Colonic mucosa (tissue), 4 donors: ENCODE measurements around the gene WDR77. TPM values are rescaled to one million over a fixed set of nuclear protein-coding genes. Genes with fewer than 3 reads are reported as not detected.

Source experiments
- DNase-seq: peaks from one replicate; pipeline ENCODE4 v3.0.0-alpha.2; 2020
- H3K27ac ChIP-seq: fragments of 200-600 bp; one replicate; pipeline ENCODE4 v1.8.0; 2021
- H3K27me3 ChIP-seq: fragments of 200-600 bp; one replicate; pipeline ENCODE4 v1.8.0; 2021
- H3K36me3 ChIP-seq: fragments of 200-600 bp; one replicate; pipeline ENCODE4 v1.8.0; 2021
- H3K4me1 ChIP-seq: fragments of 200-600 bp; one replicate; pipeline ENCODE4 v1.8.0; 2021; ENCODE audit warnings: mild to moderate bottlenecking
- H3K4me3 ChIP-seq: fragments of 200-600 bp; one replicate; pipeline ENCODE4 v1.8.0; 2021
- H3K9ac ChIP-seq, 2 donors: one replicate each; pipeline ENCODE4 v1.7.0; 2013; ENCODE audit warnings: control low read depth in 2 of 2, low read depth in 2 of 2, low read length in 2 of 2
- H3K9me3 ChIP-seq: fragments of 200-600 bp; one replicate; pipeline ENCODE4 v1.8.0; 2021
- CTCF ChIP-seq: fragments of 200-600 bp; IDR thresholded peaks from one replicate; pipeline ENCODE4 v1.8.0; 2022; ENCODE audit warnings: antibody characterized with exemption, mild to moderate bottlenecking
- intact Hi-C: fragments of 100-400 bp; cut with DNase I; formaldehyde crosslinking; loops from one replicate; pipeline ENCODE4 v1.14.1; 2022
- total RNA-seq, 2 donors: library from RNA; stranded (reverse); fragmentation: NEBNext Ultra II Directional in 1 of 2; extraction: Animal tissue kit (Norgen Biotek cat#: 25700) in 1 of 2; gene quantifications; one replicate each; pipeline ENCODE4 v1.2.1, GENCODE V29; 2021
- donor health status: healthy.
- donor health status: DM: no; HTN: no; CAD: no.
- donor health status: DM: no; HTN: no; CAD: no.

WDR77 gene
- total RNA-seq, 2 donors from 2014 or later, result 19.9 to 42.0 TPM

DNA sequence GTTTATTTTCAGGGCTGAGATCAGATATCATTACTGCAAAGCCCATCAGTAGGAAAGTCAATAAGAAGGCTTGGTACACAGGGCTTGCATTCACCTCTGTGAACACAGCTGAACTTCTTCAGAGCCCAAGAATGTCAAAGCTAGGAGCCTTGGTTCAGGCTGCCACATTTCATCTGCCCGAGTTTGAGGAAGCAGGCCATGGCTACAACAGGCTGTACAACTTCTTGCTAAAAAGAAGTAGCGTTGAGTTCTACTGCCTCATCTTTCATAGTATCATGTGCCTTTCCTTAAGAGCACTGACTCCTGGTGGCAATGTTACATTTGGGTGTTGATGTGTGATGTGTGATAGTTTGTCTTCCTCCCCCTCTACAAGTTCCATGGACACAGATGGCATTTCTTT is 34.8 kb upstream of the WDR77 start:
- intact Hi-C loops, result no loop called here

DNA sequence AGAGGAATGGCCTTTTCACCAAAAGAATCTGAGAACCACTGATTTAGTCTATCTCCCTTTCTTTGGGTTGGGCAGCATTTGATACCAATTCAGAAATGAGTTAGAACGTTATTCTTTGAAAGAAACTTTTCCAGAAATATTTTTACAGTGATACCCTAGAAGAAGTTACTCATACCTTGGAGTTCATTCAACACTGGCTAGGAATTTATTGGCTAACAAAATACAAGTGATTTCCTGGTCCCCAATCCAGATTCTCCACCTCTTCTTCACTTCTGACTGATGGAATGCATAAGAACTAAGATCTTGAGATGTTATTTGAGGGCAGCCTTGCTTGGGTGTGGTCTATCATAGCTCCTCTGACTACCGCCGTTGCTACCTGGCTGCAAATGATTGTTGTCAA is 34.1 kb upstream of the WDR77 start:
- no peaks in the 10 kb centered on the region for H3K36me3 ChIP-seq
- no peak overlapping the region for H3K9ac ChIP-seq
- no peaks in the 10 kb centered on the region for H3K27me3 ChIP-seq
- TF ChIP-seq CTCF, result no peak
- no peak overlapping the region for H3K27ac ChIP-seq
- DNase-seq, result no peak
- intact Hi-C loops, result no loop called here
- H3K4me1 ChIP-seq, result no peaks in the 10 kb centered on the region
- H3K9me3 ChIP-seq, result no peaks in the 10 kb centered on the region
- no peak overlapping the region for H3K4me3 ChIP-seq

More for the DNA sequence above, 34.8 kb upstream of the WDR77 start:
- no peak overlapping the region for H3K27ac ChIP-seq
- H3K9me3 ChIP-seq, result no peaks in the 10 kb centered on the region
- no peak for DNase-seq
- no peaks in the 10 kb centered on the region for H3K36me3 ChIP-seq
- no peak for TF ChIP-seq CTCF
- no peaks in the 10 kb centered on the region for H3K4me1 ChIP-seq
- H3K9ac ChIP-seq, result no peak overlapping the region
- H3K4me3 ChIP-seq, result no peak overlapping the region
- no peaks in the 10 kb centered on the region for H3K27me3 ChIP-seq

GRCh38 chr1:111481387-111482221 is 32.5 kb upstream of the WDR77 start:
- Histone ChIP-seq H3K9ac (no peak overlapping the region), H3K27me3 (no peaks in the 10 kb centered on the region), H3K4me1 (no peaks in the 10 kb centered on the region), H3K9me3 (no peaks in the 10 kb centered on the region), H3K4me3 (no peak overlapping the region), H3K36me3 (no peaks in the 10 kb centered on the region), H3K27ac (no peak overlapping the region)
- intact Hi-C loops, result loop anchor here (2.0 kb wide), 1 partner anchor 265 kb away; no protein-coding TSS in a partner anchor
- peak; percentile 61 for TF ChIP-seq CTCF
- DNase-seq, result peak; percentile 80

DNA sequence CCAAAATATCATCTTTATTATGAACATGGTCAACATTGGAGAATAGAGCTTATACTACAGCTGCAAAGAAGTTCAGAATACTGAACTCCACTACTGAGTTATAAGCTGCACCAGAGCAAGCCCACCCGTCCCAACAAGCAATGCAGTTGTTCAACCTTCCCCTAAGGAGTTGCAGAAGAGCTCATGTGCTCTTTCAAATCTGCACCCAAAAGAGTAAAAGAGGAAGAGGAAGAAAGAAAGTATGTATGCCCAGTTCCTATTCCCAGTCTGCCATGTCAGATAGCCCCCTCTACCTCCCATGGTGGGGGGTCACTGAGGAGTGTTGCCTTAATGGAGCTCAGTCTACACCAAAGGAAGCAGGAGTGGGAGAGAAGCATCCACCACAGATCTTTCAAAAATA is 31.6 kb upstream of the WDR77 start:
- DNase-seq, result no peak
- TF ChIP-seq CTCF, result no peak
- Histone ChIP-seq H3K27ac (no peak overlapping the region), H3K4me1 (no peaks in the 10 kb centered on the region), H3K27me3 (no peaks in the 10 kb centered on the region), H3K36me3 (no peaks in the 10 kb centered on the region), H3K4me3 (no peak overlapping the region), H3K9ac (no peak overlapping the region), H3K9me3 (no peaks in the 10 kb centered on the region)
- intact Hi-C loops, result loop anchor here (2.0 kb wide), 1 partner anchor 266 kb away; no protein-coding TSS in a partner anchor

- no peak overlapping the region for H3K9ac ChIP-seq
- no peaks in the 10 kb centered on the region for H3K36me3 ChIP-seq
- H3K9me3 ChIP-seq, result no peaks in the 10 kb centered on the region
- DNase-seq, result peak; percentile 24
- H3K4me1 ChIP-seq, result no peaks in the 10 kb centered on the region
- H3K4me3 ChIP-seq, result no peak overlapping the region
- no peaks in the 10 kb centered on the region for H3K27me3 ChIP-seq
- no peak for TF ChIP-seq CTCF
- peak overlapping the region; percentile 8 for H3K27ac ChIP-seq
- intact Hi-C loops, result no loop called here
Observed at GRCh38 chr1:111476761-111477309, 27.8 kb upstream of the WDR77 start.
